Astrocyte (in vitro differentiated cells and primary cell): Measurements from ENCODE around the gene SLC9A4. TPM values are rescaled to one million over a fixed set of nuclear protein-coding genes. Genes with fewer than 3 reads are reported as not detected.

ENCODE experiments used
- DNase-seq: peaks from one replicate; pipeline ENCODE4 v3.0.0-alpha.2; 2010; ENCODE audit warnings: low read depth
- FAIRE-seq: peaks from 2 replicates; lab custom pipeline; 2011; peaks lifted over from hg19 to GRCh38; lab: Jason Lieb, UNC
- H2AFZ ChIP-seq: 2 replicates; pipeline ENCODE4 v1.6.0; 2012; ENCODE audit warnings: low read depth, low read length, inconsistent platforms
- H3K27ac ChIP-seq: 2 replicates; pipeline ENCODE4 v1.5.1; 2011; ENCODE audit warnings: low read depth, low read length, inconsistent platforms
- H3K27me3 ChIP-seq: 2 replicates; pipeline ENCODE4 v1.6.0; 2011; ENCODE audit warnings: low read length, inconsistent platforms; ENCODE audit not compliant: insufficient read depth
- H3K36me3 ChIP-seq: 2 replicates; pipeline ENCODE4 v1.5.1; 2011; ENCODE audit warnings: low read length, inconsistent platforms; ENCODE audit not compliant: insufficient read depth
- H3K4me1 ChIP-seq: 2 replicates; pipeline ENCODE4 v1.5.1; 2011; ENCODE audit warnings: low read length, inconsistent platforms; ENCODE audit not compliant: insufficient read depth
- H3K4me2 ChIP-seq: 2 replicates; pipeline ENCODE4 v1.6.0; 2012; ENCODE audit warnings: low read length, inconsistent platforms
- H3K4me3 ChIP-seq: 2 replicates; pipeline ENCODE4 v1.5.1; 2011; ENCODE audit warnings: low read depth, mild to moderate bottlenecking, low read length, inconsistent platforms; ENCODE audit not compliant: insufficient read depth
- H3K79me2 ChIP-seq: 2 replicates; pipeline ENCODE4 v1.6.0; 2012; ENCODE audit warnings: mild to moderate bottlenecking, low read length, inconsistent platforms; ENCODE audit not compliant: insufficient read depth
- H3K9ac ChIP-seq: 2 replicates; pipeline ENCODE4 v1.6.0; 2012; ENCODE audit warnings: mild to moderate bottlenecking, low read length, inconsistent platforms
- H3K9me3 ChIP-seq: 2 replicates; pipeline ENCODE4 v1.5.1; 2012; ENCODE audit warnings: low read depth, mild to moderate bottlenecking, low read length, inconsistent platforms; ENCODE audit not compliant: insufficient read depth
- H4K20me1 ChIP-seq: 2 replicates; pipeline ENCODE4 v1.6.0; 2012; ENCODE audit warnings: low read length, inconsistent platforms; ENCODE audit not compliant: insufficient read depth
- H3K27ac Mint-ChIP-seq: one replicate; pipeline ENCODE4 v1.8.0; 2021; ENCODE audit warnings: mild to moderate bottlenecking, mixed read lengths; ENCODE audit not compliant: unreplicated experiment
- H3K27me3 Mint-ChIP-seq: one replicate; pipeline ENCODE4 v1.8.0; 2021; ENCODE audit warnings: low read depth, mixed read lengths; ENCODE audit not compliant: unreplicated experiment
- H3K36me3 Mint-ChIP-seq: one replicate; pipeline ENCODE4 v1.8.0; 2021; ENCODE audit warnings: low read depth, mixed read lengths; ENCODE audit not compliant: unreplicated experiment
- H3K4me1 Mint-ChIP-seq: one replicate; pipeline ENCODE4 v1.8.0; 2021; ENCODE audit warnings: low read depth, mixed read lengths; ENCODE audit not compliant: unreplicated experiment
- H3K4me3 Mint-ChIP-seq: one replicate; pipeline ENCODE4 v1.8.0; 2021; ENCODE audit warnings: mild to moderate bottlenecking, moderate library complexity, mixed read lengths; ENCODE audit not compliant: unreplicated experiment
- H3K9me3 Mint-ChIP-seq: one replicate; pipeline ENCODE4 v1.8.0; 2021; ENCODE audit warnings: mild to moderate bottlenecking, mixed read lengths; ENCODE audit not compliant: unreplicated experiment
- CTCF ChIP-seq: IDR thresholded peaks from 2 replicates; pipeline ENCODE4 v1.5.1; 2011; ENCODE audit warnings: low read depth, mild to moderate bottlenecking, inconsistent platforms, low read length, moderate library complexity; ENCODE audit not compliant: insufficient read depth
- EZH2 ChIP-seq: IDR thresholded peaks from 2 replicates; pipeline ENCODE4 v1.6.1; 2012; ENCODE audit warnings: mild to moderate bottlenecking, low read length, inconsistent platforms; ENCODE audit not compliant: insufficient read depth
- total RNA-seq: library from RNA; stranded (reverse); gene quantifications from 2 replicates; pipeline ENCODE4 v1.2.1, GENCODE V29; 2021

The SLC9A4 gene
- total RNA-seq, 1 donor from 2014 or later, result 0.09 TPM

GRCh38 chr2:102438111-102438510, 34.9 kb upstream of the SLC9A4 start:
- Histone ChIP-seq H2AFZ (no peak overlapping the region), H3K4me3 (no peak overlapping the region), H3K36me3 (no peaks in the 10 kb centered on the region), H3K9me3 (no peaks in the 10 kb centered on the region), H3K4me1 (peaks cover 11% of the 10 kb centered on the region), H3K9ac (no peak overlapping the region), H3K27me3 (no peaks in the 10 kb centered on the region), H3K79me2 (no peaks in the 10 kb centered on the region), H3K27ac (no peak overlapping the region), H4K20me1 (no peaks in the 10 kb centered on the region), H3K4me2 (no peak overlapping the region)
- DNase-seq (no peak), FAIRE-seq (no peak)
- peaks cover 27% of the 10 kb centered on the region for H3K4me1 Mint-ChIP-seq
- no peaks in the 10 kb centered on the region for H3K36me3 Mint-ChIP-seq
- TF ChIP-seq CTCF (no peak), EZH2 (no peak)
- H3K27ac Mint-ChIP-seq, result no peak overlapping the region
- no peak overlapping the region for H3K4me3 Mint-ChIP-seq
- no peaks in the 10 kb centered on the region for H3K27me3 Mint-ChIP-seq
- H3K9me3 Mint-ChIP-seq, result no peaks in the 10 kb centered on the region

GRCh38 chr2:102438578-102438977, 34.4 kb upstream of the SLC9A4 start:
- no peak for TF ChIP-seq EZH2
- no peak for TF ChIP-seq CTCF
- no peak for DNase-seq

GRCh38 chr2:102439065-102439695, 33.8 kb upstream of the SLC9A4 start:
- no peaks in the 10 kb centered on the region for H3K36me3 Mint-ChIP-seq
- no peaks in the 10 kb centered on the region for H3K27me3 Mint-ChIP-seq
- Histone ChIP-seq H3K4me1 (peaks cover 11% of the 10 kb centered on the region), H3K9ac (no peak overlapping the region), H3K79me2 (no peaks in the 10 kb centered on the region), H2AFZ (no peak overlapping the region), H3K27me3 (no peaks in the 10 kb centered on the region), H3K4me3 (no peak overlapping the region), H4K20me1 (no peaks in the 10 kb centered on the region), H3K27ac (no peak overlapping the region), H3K4me2 (peak overlapping the region; percentile 35), H3K9me3 (no peaks in the 10 kb centered on the region), H3K36me3 (no peaks in the 10 kb centered on the region)
- H3K27ac Mint-ChIP-seq, result no peak overlapping the region
- peaks cover 25% of the 10 kb centered on the region for H3K4me1 Mint-ChIP-seq
- TF ChIP-seq CTCF, result no peak
- TF ChIP-seq EZH2, result no peak
- FAIRE-seq, result no peak
- DNase-seq, result peak; percentile 73
- no peak overlapping the region for H3K4me3 Mint-ChIP-seq
- no peaks in the 10 kb centered on the region for H3K9me3 Mint-ChIP-seq

More at GRCh38 chr2:102438578-102438977, 34.4 kb upstream of the SLC9A4 start:
- Histone ChIP-seq H3K27ac (no peak overlapping the region), H3K9me3 (no peaks in the 10 kb centered on the region), H2AFZ (no peak overlapping the region), H3K27me3 (no peaks in the 10 kb centered on the region), H3K79me2 (no peaks in the 10 kb centered on the region), H3K9ac (no peak overlapping the region), H3K4me2 (no peak overlapping the region), H3K4me3 (no peak overlapping the region), H4K20me1 (no peaks in the 10 kb centered on the region), H3K4me1 (peaks cover 11% of the 10 kb centered on the region), H3K36me3 (no peaks in the 10 kb centered on the region)
- Mint-ChIP-seq H3K36me3 (no peaks in the 10 kb centered on the region), H3K27ac (no peak overlapping the region), H3K4me1 (peaks cover 27% of the 10 kb centered on the region), H3K4me3 (no peak overlapping the region), H3K9me3 (no peaks in the 10 kb centered on the region), H3K27me3 (no peaks in the 10 kb centered on the region)
- no peak for FAIRE-seq
